Mammary epithelial cell (primary cell): ENCODE results near the gene CDKAL1.

Experiments used
- CTCF ChIP-seq, 2 donors: IDR thresholded peaks in 1 of 2; conservative IDR thresholded peaks in 1 of 2; 2 replicates each; pipeline ENCODE4 v1.5.1; 2011 to 2012; ENCODE audit warnings: inconsistent platforms in 2 of 2, low read length in 2 of 2, mild to moderate bottlenecking in 2 of 2, control low read depth in 1 of 2, low read depth in 1 of 2; ENCODE audit not compliant: insufficient read depth in 1 of 2; ENCODE audit errors: extremely low read depth in 1 of 2
- EZH2 ChIP-seq: IDR thresholded peaks from 2 replicates; pipeline ENCODE4 v1.6.1; 2012; ENCODE audit warnings: low read length, inconsistent platforms, borderline replicate concordance

GRCh38 chr6:21270636-21271201 lies 736.5 kb downstream of the CDKAL1 start:
- TF ChIP-seq CTCF (conservative IDR thresholded peaks at IDR 0.05 in 1 of 2, IDR thresholded peaks at IDR 0.05 in 1 of 2; ENCODE audit: extremely low read depth in 1 of 2, insufficient read depth in 1 of 2, low read depth in 1 of 2, low read length in 2 of 2) (no peak), EZH2 (no peak)
